T-helper 9 cell (primary cell): ENCODE data around the gene PABPN1L.

ENCODE experiments used
- DNase-seq: peaks from one replicate; pipeline ENCODE4 v3.0.0-alpha.2; 2020
- total RNA-seq, 2 donors: gene quantifications; one replicate each; lab custom pipeline; 2026; lab: John Stamatoyannopoulos, UW

The PABPN1L gene
- total RNA-seq, result 0 reads per million in 2 donors

GRCh38 chr16:88866151-88866920 lies at the start of gene PABPN1L:
TSS of gene PABPN1L (minus strand) at chr16:88866660. CDS start at chr16:88866606, 54 bp downstream.
- no peak for DNase-seq

- no peak for DNase-seq
These were observed 49.3 kb upstream of the PABPN1L start for GRCh38 chr16:88915639-88916327.

- no peak for DNase-seq
These were observed 48.4 kb upstream of the PABPN1L start for GRCh38 chr16:88914750-88915368.

- no peak for DNase-seq
These were observed 47.4 kb upstream of the PABPN1L start for GRCh38 chr16:88913870-88914269.

- DNase-seq, result no peak
These were observed 46.6 kb upstream of the PABPN1L start for GRCh38 chr16:88913001-88913612.

- no peak for DNase-seq
These were observed 46.1 kb upstream of the PABPN1L start for GRCh38 chr16:88912556-88912955.

GRCh38 chr16:88911946-88912310 lies 45.5 kb upstream of the PABPN1L start:
- no peak for DNase-seq

GRCh38 chr16:88911136-88911945 lies 44.9 kb upstream of the PABPN1L start:
- no peak for DNase-seq

- no peak for DNase-seq
These were observed 44.0 kb upstream of the PABPN1L start for GRCh38 chr16:88910284-88911135.

GRCh38 chr16:88909431-88910210 lies 43.2 kb upstream of the PABPN1L start:
- DNase-seq, result no peak

- DNase-seq, result no peak
These were observed 41.8 kb upstream of the PABPN1L start for GRCh38 chr16:88908307-88908706.

- DNase-seq, result no peak
These were observed 41.3 kb upstream of the PABPN1L start for GRCh38 chr16:88907768-88908167.

GRCh38 chr16:88906535-88907105 lies 40.2 kb upstream of the PABPN1L start:
- no peak for DNase-seq

GRCh38 chr16:88906020-88906419 lies 39.6 kb upstream of the PABPN1L start:
- no peak for DNase-seq

- no peak for DNase-seq
These were observed 39.1 kb upstream of the PABPN1L start for GRCh38 chr16:88905563-88905962.

- DNase-seq, result no peak
These were observed 38.4 kb upstream of the PABPN1L start for GRCh38 chr16:88904676-88905365.

GRCh38 chr16:88903267-88903666 lies 36.8 kb upstream of the PABPN1L start:
- no peak for DNase-seq

GRCh38 chr16:88902744-88903143 lies 36.3 kb upstream of the PABPN1L start:
- DNase-seq, result no peak

- DNase-seq, result no peak
These were observed 35.4 kb upstream of the PABPN1L start for GRCh38 chr16:88901718-88902337.
